H9 (cell line): ENCODE data around the gene PDE2A. TPM values are rescaled to one million over a fixed set of nuclear protein-coding genes. Genes with fewer than 3 reads are reported as not detected.

Source experiments
- DNase-seq: peaks from one replicate; pipeline ENCODE4 v3.0.0-alpha.2; 2017
- H2AFZ ChIP-seq: one replicate; pipeline ENCODE4 v1.6.1; 2013; ENCODE audit warnings: mild to moderate bottlenecking, low read length, control low read depth, moderate library complexity
- H2AK5ac ChIP-seq: 2 replicates; pipeline ENCODE4 v1.6.1; 2013; ENCODE audit warnings: low read length, control low read depth, mixed read lengths; ENCODE audit not compliant: insufficient read length
- H2BK120ac ChIP-seq: one replicate; pipeline ENCODE4 v1.6.1; 2013; ENCODE audit warnings: low read depth, mild to moderate bottlenecking, low read length, control low read depth, inconsistent platforms; ENCODE audit not compliant: poor library complexity, severe bottlenecking
- H2BK12ac ChIP-seq: 2 replicates; pipeline ENCODE4 v1.6.1; 2013; ENCODE audit warnings: low read length, control low read depth, mixed read lengths, low read depth; ENCODE audit not compliant: insufficient read length
- H2BK15ac ChIP-seq: 2 replicates; pipeline ENCODE4 v1.6.1; 2013; ENCODE audit warnings: low read depth, low read length, control low read depth
- H2BK20ac ChIP-seq: one replicate; pipeline ENCODE4 v1.6.1; 2013; ENCODE audit warnings: low read depth, mild to moderate bottlenecking, low read length, control low read depth, inconsistent platforms; ENCODE audit not compliant: poor library complexity, severe bottlenecking
- H2BK5ac ChIP-seq: 2 replicates; pipeline ENCODE4 v1.6.1; 2013; ENCODE audit warnings: low read length, control low read depth, mixed read lengths; ENCODE audit not compliant: insufficient read length
- H3K14ac ChIP-seq: 2 replicates; pipeline ENCODE4 v1.6.1; 2013; ENCODE audit warnings: low read length, control low read depth; ENCODE audit not compliant: insufficient read depth
- H3K18ac ChIP-seq: 2 replicates; pipeline ENCODE4 v1.6.1; 2013; ENCODE audit warnings: low read depth, mild to moderate bottlenecking, mixed read lengths, low read length, control low read depth; ENCODE audit not compliant: insufficient read length
- H3K23ac ChIP-seq: 2 replicates; pipeline ENCODE4 v1.6.1; 2013; ENCODE audit warnings: low read length, control low read depth, mixed read lengths, low read depth; ENCODE audit not compliant: insufficient read length
- H3K23me2 ChIP-seq: 2 replicates; pipeline ENCODE4 v1.6.1; 2013; ENCODE audit warnings: low read depth, mild to moderate bottlenecking, mixed read lengths, low read length, control low read depth; ENCODE audit not compliant: insufficient read length, poor library complexity, severe bottlenecking
- H3K27ac ChIP-seq: 2 replicates; pipeline ENCODE4 v1.5.1; 2013; ENCODE audit warnings: low read length, control low read depth, mixed read lengths, low read depth; ENCODE audit not compliant: insufficient read length
- H3K27me3 ChIP-seq: 2 replicates; pipeline ENCODE4 v1.6.1; 2013; ENCODE audit warnings: low read length, control low read depth, inconsistent platforms; ENCODE audit not compliant: insufficient read depth
- H3K4ac ChIP-seq: 2 replicates; pipeline ENCODE4 v1.6.1; 2013; ENCODE audit warnings: low read depth, mild to moderate bottlenecking, control low read depth, inconsistent platforms, low read length, moderate library complexity
- H3K4me1 ChIP-seq: 2 replicates; pipeline ENCODE4 v1.6.1; 2013; ENCODE audit warnings: low read length, control low read depth, inconsistent platforms; ENCODE audit not compliant: insufficient read depth
- H3K4me2 ChIP-seq: 2 replicates; pipeline ENCODE4 v1.6.1; 2013; ENCODE audit warnings: low read length, control low read depth, mixed read lengths; ENCODE audit not compliant: insufficient read length, insufficient read depth
- H3K56ac ChIP-seq: 2 replicates; pipeline ENCODE4 v1.6.1; 2013; ENCODE audit warnings: low read depth, mild to moderate bottlenecking, mixed read lengths, low read length, control low read depth; ENCODE audit not compliant: insufficient read length
- H3K79me1 ChIP-seq: 2 replicates; pipeline ENCODE4 v1.6.1; 2013; ENCODE audit warnings: low read depth, mild to moderate bottlenecking, moderate library complexity, low read length, control low read depth, inconsistent platforms; ENCODE audit not compliant: insufficient read depth, poor library complexity, severe bottlenecking
- H3K79me2 ChIP-seq: 2 replicates; pipeline ENCODE4 v1.6.1; 2013; ENCODE audit warnings: low read length, control low read depth, inconsistent platforms; ENCODE audit not compliant: insufficient read depth
- H3K9ac ChIP-seq: 2 replicates; pipeline ENCODE4 v1.6.1; 2013; ENCODE audit warnings: low read length, control low read depth, mixed read lengths; ENCODE audit not compliant: insufficient read length; ENCODE audit errors: extremely low read depth
- H3K9me3 ChIP-seq: one replicate; pipeline ENCODE4 v1.6.1; 2013; ENCODE audit warnings: low read depth, low read length, inconsistent platforms; ENCODE audit not compliant: control insufficient read depth
- H3T11ph ChIP-seq: one replicate; pipeline ENCODE4 v1.6.1; 2013; ENCODE audit warnings: mild to moderate bottlenecking, low read length, control low read depth, inconsistent platforms
- H4K20me1 ChIP-seq: one replicate; pipeline ENCODE4 v1.6.1; 2013; ENCODE audit not compliant: control insufficient read depth, insufficient read length, insufficient read depth
- H4K5ac ChIP-seq: 2 replicates; pipeline ENCODE4 v1.6.1; 2013; ENCODE audit warnings: low read depth, mild to moderate bottlenecking, mixed read lengths, low read length, control low read depth; ENCODE audit not compliant: insufficient read length
- H4K8ac ChIP-seq: replicated peaks from 2 replicates; pipeline ENCODE4 v1.6.1; 2013; ENCODE audit warnings: low read length, control low read depth, mixed read lengths, low read depth; ENCODE audit not compliant: insufficient read length
- H4K91ac ChIP-seq: 2 replicates; pipeline ENCODE4 v1.6.1; 2013; ENCODE audit warnings: low read depth, mild to moderate bottlenecking, moderate library complexity, mixed read lengths, low read length, control low read depth; ENCODE audit not compliant: insufficient read length
- H3K27ac Mint-ChIP-seq, 3 experiments: 2 replicates in 2 of 3; 3 replicates in 1 of 3; pipeline ENCODE4 v1.8.0; 2020 to 2021; ENCODE audit warnings: mixed read lengths in 3 of 3, mild to moderate bottlenecking in 1 of 3, moderate library complexity in 1 of 3
- H3K27me3 Mint-ChIP-seq: 2 replicates; pipeline ENCODE4 v1.8.0; 2021; ENCODE audit warnings: low read depth, mild to moderate bottlenecking, moderate library complexity, mixed read lengths
- H3K36me3 Mint-ChIP-seq, 3 experiments: 2 replicates in 2 of 3; 3 replicates in 1 of 3; pipeline ENCODE4 v1.8.0; 2020 to 2021; ENCODE audit warnings: low read depth in 3 of 3, mixed read lengths in 3 of 3; ENCODE audit not compliant: insufficient read depth in 1 of 3
- H3K4me1 Mint-ChIP-seq, 2 experiments: 2 replicates each; pipeline ENCODE4 v1.8.0; 2020; ENCODE audit warnings: mixed read lengths in 2 of 2
- H3K4me3 Mint-ChIP-seq, 2 experiments: 2 replicates in 1 of 2; 3 replicates in 1 of 2; pipeline ENCODE4 v1.8.0; 2020 to 2021; ENCODE audit warnings: mild to moderate bottlenecking in 2 of 2, mixed read lengths in 2 of 2, moderate library complexity in 1 of 2
- H3K9me3 Mint-ChIP-seq, 2 experiments: 2 replicates in 1 of 2; 3 replicates in 1 of 2; pipeline ENCODE4 v1.8.0; 2020; ENCODE audit warnings: mild to moderate bottlenecking in 2 of 2, mixed read lengths in 2 of 2, moderate library complexity in 1 of 2
- WGBS: extraction: QIAGEN DNeasy Blood & Tissue Kit; methylation state at CpG from one replicate; pipeline ENCODE4 v1.1.7; 2013; ENCODE audit warnings: missing lambda C conversion rate, low lambda C conversion rate, mixed read lengths; ENCODE audit not compliant: insufficient read length; ENCODE audit errors: extremely low coverage; 5-methylcytosine and 5-hydroxymethylcytosine counted together
- total RNA-seq: library from RNA; stranded (reverse); gene quantifications from 2 replicates; pipeline ENCODE4 v1.2.1, GENCODE V29; 2021
- TF ChIP-seq, protein P1 (sequence below): fragments of 200-600 bp; sonication (generic); conservative IDR thresholded peaks from 3 replicates; pipeline ENCODE4 v1.8.0; 2021; ENCODE audit warnings: antibody characterized with exemption, mild to moderate bottlenecking

PDE2A gene
- total RNA-seq, 1 experiment from 2014 or later: 3.4 TPM

- no peak overlapping the region for H4K8ac ChIP-seq
- H3K14ac ChIP-seq: no peak overlapping the region
- no peak overlapping the region for H2AK5ac ChIP-seq
- H3K9me3 Mint-ChIP-seq: no peaks in the 10 kb centered on the region; a peak in 1 of 5 replicates
- H4K5ac ChIP-seq: no peak overlapping the region
- H4K20me1 ChIP-seq: no peaks in the 10 kb centered on the region
- no peak overlapping the region for H3K56ac ChIP-seq
- no peaks in the 10 kb centered on the region for H3K36me3 Mint-ChIP-seq
- H2BK12ac ChIP-seq: no peak overlapping the region
- no peak for DNase-seq
- H3K79me1 ChIP-seq: no peaks in the 10 kb centered on the region
- no peak overlapping the region for H3K18ac ChIP-seq
- H2AFZ ChIP-seq: no peak overlapping the region
- no peaks in the 10 kb centered on the region for H3K23me2 ChIP-seq
- no peak overlapping the region for H3K23ac ChIP-seq
- no peak overlapping the region for H3T11ph ChIP-seq
- H4K91ac ChIP-seq: no peak overlapping the region
- H2BK120ac ChIP-seq: no peak overlapping the region
- H3K79me2 ChIP-seq: no peaks in the 10 kb centered on the region
- H3K4me2 ChIP-seq: no peak overlapping the region
- no peak overlapping the region for H3K27ac Mint-ChIP-seq
- H3K4me3 Mint-ChIP-seq: no peak overlapping the region
- TF ChIP-seq, protein P1, sequence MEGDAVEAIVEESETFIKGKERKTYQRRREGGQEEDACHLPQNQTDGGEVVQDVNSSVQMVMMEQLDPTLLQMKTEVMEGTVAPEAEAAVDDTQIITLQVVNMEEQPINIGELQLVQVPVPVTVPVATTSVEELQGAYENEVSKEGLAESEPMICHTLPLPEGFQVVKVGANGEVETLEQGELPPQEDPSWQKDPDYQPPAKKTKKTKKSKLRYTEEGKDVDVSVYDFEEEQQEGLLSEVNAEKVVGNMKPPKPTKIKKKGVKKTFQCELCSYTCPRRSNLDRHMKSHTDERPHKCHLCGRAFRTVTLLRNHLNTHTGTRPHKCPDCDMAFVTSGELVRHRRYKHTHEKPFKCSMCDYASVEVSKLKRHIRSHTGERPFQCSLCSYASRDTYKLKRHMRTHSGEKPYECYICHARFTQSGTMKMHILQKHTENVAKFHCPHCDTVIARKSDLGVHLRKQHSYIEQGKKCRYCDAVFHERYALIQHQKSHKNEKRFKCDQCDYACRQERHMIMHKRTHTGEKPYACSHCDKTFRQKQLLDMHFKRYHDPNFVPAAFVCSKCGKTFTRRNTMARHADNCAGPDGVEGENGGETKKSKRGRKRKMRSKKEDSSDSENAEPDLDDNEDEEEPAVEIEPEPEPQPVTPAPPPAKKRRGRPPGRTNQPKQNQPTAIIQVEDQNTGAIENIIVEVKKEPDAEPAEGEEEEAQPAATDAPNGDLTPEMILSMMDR: no peak
- H3K9ac ChIP-seq: no peak overlapping the region
- H3K4me1 Mint-ChIP-seq: peaks cover 35 to 50% of the 10 kb centered on the region in 2 experiments
- no peak overlapping the region for H3K27ac ChIP-seq
- H3K4me1 ChIP-seq: peaks cover 4% of the 10 kb centered on the region; the same call in 1 of the 2 replicates
- WGBS: no CpG with 5 or more reads among the region's 3 CpGs
- H2BK15ac ChIP-seq: no peak overlapping the region
- H3K27me3 ChIP-seq: no peaks in the 10 kb centered on the region
- no peak overlapping the region for H2BK5ac ChIP-seq
- no peaks in the 10 kb centered on the region for H3K9me3 ChIP-seq
- peaks cover 55% of the 10 kb centered on the region for H3K27me3 Mint-ChIP-seq
- H2BK20ac ChIP-seq: no peak overlapping the region
- no peak overlapping the region for H3K4ac ChIP-seq
Observed at GRCh38 chr11:72597721-72598120, 76.5 kb downstream of the PDE2A start.
